Neutrophil (primary cell): ENCODE results near the gene PDC.

Experiments used
- H3K27ac ChIP-seq: fragments of 200-600 bp; sonication (generic); 2 replicates; pipeline ENCODE4 v1.5.1; 2016; ENCODE audit warnings: mild to moderate bottlenecking, moderate library complexity
- H3K27me3 ChIP-seq: fragments of 200-600 bp; sonication (generic); 2 replicates; pipeline ENCODE4 v1.6.0; 2016; ENCODE audit warnings: mild to moderate bottlenecking
- H3K36me3 ChIP-seq: fragments of 200-600 bp; sonication (generic); 2 replicates; pipeline ENCODE4 v1.5.1; 2017
- H3K4me1 ChIP-seq, 2 experiments: fragments of 200-600 bp in 1 of 2; sonication (generic) in 1 of 2; 1 replicate in 1 of 2; 2 replicates in 1 of 2; pipeline versions ENCODE4 v1.5.1 to v1.6.1; 2013 to 2016; ENCODE audit warnings: low read depth in 1 of 2, low read length in 1 of 2, mild to moderate bottlenecking in 1 of 2, moderate library complexity in 1 of 2; ENCODE audit not compliant: control insufficient read depth in 1 of 2, insufficient read depth in 1 of 2
- H3K4me3 ChIP-seq, 2 experiments: fragments of 200-600 bp in 1 of 2; sonication (generic) in 1 of 2; 1 replicate in 1 of 2; 2 replicates in 1 of 2; pipeline ENCODE4 v1.5.1; 2013 to 2016; ENCODE audit warnings: low read depth in 1 of 2, low read length in 1 of 2, mild to moderate bottlenecking in 1 of 2, moderate library complexity in 1 of 2
- H3K9me3 ChIP-seq: fragments of 200-600 bp; sonication (generic); 2 replicates; pipeline ENCODE4 v1.5.1; 2016
- TF ChIP-seq, protein P1 (sequence below): fragments of 200-600 bp; sonication (generic); IDR thresholded peaks from 2 replicates; pipeline ENCODE4 v1.5.1; 2016; ENCODE audit warnings: antibody characterized with exemption

The PDC gene

DNA sequence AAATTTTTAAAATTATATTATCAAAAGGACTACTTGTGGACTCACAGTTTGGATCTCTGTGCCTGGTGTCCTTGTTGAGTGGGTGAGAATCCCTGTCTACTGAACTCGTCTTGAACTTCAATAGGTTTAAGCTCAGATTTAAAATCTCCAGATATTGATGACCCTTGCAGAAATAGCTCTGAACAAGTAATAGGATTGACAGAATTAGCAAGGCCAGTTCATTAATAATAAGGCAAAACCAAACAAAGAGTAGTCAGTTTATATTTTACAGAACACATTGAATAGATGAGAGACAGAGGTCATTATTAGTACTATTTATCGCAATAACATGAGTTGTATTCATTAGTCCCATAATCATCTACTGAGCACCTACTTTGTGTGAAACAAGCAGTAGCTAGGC lies at the start of gene PDC:
Gene PDC, minus strand, starts transcription at position 101 of the 400 bp plus-strand sequence. CDS start 11,655 bp downstream, outside the sequence.
- Histone ChIP-seq H3K36me3 (no peaks in the 10 kb centered on the region), H3K9me3 (no peaks in the 10 kb centered on the region), H3K4me1 (no peaks in the 10 kb centered on the region), H3K27me3 (no peaks in the 10 kb centered on the region), H3K4me3 (no peak within 1 kb of the TSS), H3K27ac (no peak within 1 kb of the TSS)
- TF ChIP-seq, protein P1, sequence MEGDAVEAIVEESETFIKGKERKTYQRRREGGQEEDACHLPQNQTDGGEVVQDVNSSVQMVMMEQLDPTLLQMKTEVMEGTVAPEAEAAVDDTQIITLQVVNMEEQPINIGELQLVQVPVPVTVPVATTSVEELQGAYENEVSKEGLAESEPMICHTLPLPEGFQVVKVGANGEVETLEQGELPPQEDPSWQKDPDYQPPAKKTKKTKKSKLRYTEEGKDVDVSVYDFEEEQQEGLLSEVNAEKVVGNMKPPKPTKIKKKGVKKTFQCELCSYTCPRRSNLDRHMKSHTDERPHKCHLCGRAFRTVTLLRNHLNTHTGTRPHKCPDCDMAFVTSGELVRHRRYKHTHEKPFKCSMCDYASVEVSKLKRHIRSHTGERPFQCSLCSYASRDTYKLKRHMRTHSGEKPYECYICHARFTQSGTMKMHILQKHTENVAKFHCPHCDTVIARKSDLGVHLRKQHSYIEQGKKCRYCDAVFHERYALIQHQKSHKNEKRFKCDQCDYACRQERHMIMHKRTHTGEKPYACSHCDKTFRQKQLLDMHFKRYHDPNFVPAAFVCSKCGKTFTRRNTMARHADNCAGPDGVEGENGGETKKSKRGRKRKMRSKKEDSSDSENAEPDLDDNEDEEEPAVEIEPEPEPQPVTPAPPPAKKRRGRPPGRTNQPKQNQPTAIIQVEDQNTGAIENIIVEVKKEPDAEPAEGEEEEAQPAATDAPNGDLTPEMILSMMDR = no peak

- H3K9me3 ChIP-seq = no peaks in the 10 kb centered on the region
- no peak overlapping the region for H3K4me3 ChIP-seq
- H3K27ac ChIP-seq = no peak overlapping the region
- H3K36me3 ChIP-seq = no peaks in the 10 kb centered on the region
- H3K27me3 ChIP-seq = no peaks in the 10 kb centered on the region
- TF ChIP-seq, protein P1 = no peak
- no peaks in the 10 kb centered on the region for H3K4me1 ChIP-seq
These were observed 42.3 kb upstream of the PDC start for GRCh38 chr1:186503190-186503589.

DNA sequence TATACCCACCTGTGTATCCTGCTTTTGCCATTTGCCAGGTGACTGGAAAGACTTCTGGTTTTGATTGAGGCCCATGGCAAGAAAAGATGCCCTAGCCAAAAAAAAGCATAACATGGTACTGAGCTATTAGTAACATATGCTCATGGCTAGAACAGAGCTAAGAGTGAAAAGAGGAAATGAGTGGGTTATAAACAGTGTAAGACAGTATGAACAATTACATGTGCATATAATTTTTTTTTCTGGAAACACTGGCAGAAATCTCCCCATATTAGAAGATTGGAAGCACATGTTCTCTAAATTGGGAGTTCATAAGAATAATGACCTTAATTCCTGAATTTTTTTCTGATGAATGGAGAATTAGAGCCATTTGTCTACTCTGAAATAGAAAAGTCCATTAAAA lies 41.2 kb upstream of the PDC start:
- Histone ChIP-seq H3K9me3 (no peaks in the 10 kb centered on the region), H3K27ac (no peak overlapping the region), H3K4me1 (no peaks in the 10 kb centered on the region), H3K27me3 (no peaks in the 10 kb centered on the region), H3K36me3 (no peaks in the 10 kb centered on the region), H3K4me3 (no peak overlapping the region)
- TF ChIP-seq, protein P1 = no peak

- H3K27me3 ChIP-seq = no peaks in the 10 kb centered on the region
- no peak overlapping the region for H3K27ac ChIP-seq
- TF ChIP-seq, protein P1 = no peak
- H3K4me3 ChIP-seq = no peak overlapping the region
- no peaks in the 10 kb centered on the region for H3K9me3 ChIP-seq
- H3K4me1 ChIP-seq = no peaks in the 10 kb centered on the region
- H3K36me3 ChIP-seq = no peaks in the 10 kb centered on the region
These were observed 39.9 kb upstream of the PDC start for GRCh38 chr1:186500804-186501203.

GRCh38 chr1:186499571-186499970 lies 38.7 kb upstream of the PDC start:
- no peak overlapping the region for H3K4me3 ChIP-seq
- H3K36me3 ChIP-seq = no peaks in the 10 kb centered on the region
- H3K27me3 ChIP-seq = no peaks in the 10 kb centered on the region
- TF ChIP-seq, protein P1 = no peak
- no peaks in the 10 kb centered on the region for H3K4me1 ChIP-seq
- no peaks in the 10 kb centered on the region for H3K9me3 ChIP-seq
- no peak overlapping the region for H3K27ac ChIP-seq
